HG03060 (cell line): Measurements from ENCODE around the gene BST2.

ENCODE experiments used
- ATAC-seq: cut with Tn5 transposase; IDR thresholded peaks from one replicate; pipeline ENCODE4 v1.9.1; 2021; ENCODE audit warnings: low read depth, moderate number of reproducible peaks; ENCODE audit not compliant: unreplicated experiment

The BST2 gene

DNA sequence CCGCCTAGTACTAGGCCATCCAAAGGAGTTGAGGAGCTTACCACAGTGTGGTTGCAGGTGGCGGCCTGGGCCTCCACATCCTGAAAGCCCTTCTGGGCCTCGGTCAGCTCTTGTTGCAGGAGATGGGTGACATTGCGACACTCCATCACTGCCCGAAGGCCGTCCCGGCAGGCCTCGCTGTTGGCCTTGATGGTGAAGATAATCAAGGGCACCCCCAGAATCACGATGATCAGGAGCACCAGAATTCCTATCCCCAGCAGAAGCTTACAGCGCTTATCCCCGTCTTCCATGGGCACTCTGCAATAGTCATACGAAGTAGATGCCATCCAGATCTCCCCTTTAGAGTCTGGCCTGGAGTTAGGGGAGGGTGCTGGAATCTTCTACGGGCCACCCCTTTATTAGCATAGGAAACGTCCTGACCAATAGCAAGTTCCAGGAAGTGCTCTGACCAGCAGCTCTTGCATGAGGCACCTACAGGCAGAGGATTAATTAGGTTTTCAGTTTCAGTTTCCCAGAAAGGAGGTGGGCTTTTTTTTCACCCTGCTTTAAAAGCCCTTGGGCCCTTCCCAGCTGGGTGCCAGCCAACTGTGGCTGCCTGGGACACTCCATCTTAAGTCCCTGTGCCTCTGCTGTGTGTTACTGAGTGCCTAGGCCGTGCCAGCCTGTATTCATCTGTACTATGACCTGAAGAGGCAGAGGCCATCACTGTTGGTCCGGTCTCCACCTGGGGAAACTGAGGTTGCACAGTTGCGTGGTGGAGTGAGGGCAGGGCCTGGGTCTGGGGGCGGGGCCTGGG, at the start of gene BST2:
TSS of gene BST2 (minus strand) at position 381 of the 796 bp plus-strand sequence. CDS start at position 326, 55 bp downstream.
- peak; percentile 61 for ATAC-seq

- no peak for ATAC-seq
Measured at GRCh38 chr19:17454576-17455071, 49.2 kb upstream of the BST2 start.

DNA sequence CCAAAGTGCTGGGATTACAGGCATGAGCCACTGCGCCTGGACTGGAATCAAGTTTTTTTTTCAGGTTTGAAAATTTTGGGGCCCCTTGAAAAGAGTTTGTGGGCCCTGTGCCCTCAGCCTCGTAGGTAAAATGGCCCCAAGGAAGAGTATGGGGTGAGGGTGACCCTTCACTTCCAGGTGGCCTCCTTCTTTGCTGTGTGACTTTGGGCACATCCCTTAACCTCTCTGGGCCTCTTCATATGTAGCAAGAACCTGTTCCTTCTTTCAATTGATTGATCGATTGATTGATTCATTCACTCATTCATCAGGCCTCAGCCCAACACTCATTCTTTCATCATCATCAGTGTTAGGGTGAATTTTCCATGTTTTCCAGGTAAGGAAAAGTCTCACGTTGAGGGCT, 46.4 kb upstream of the BST2 start:
- no peak for ATAC-seq

GRCh38 chr19:17450264-17451075, 45.0 kb upstream of the BST2 start:
- ATAC-seq = no peak

DNA sequence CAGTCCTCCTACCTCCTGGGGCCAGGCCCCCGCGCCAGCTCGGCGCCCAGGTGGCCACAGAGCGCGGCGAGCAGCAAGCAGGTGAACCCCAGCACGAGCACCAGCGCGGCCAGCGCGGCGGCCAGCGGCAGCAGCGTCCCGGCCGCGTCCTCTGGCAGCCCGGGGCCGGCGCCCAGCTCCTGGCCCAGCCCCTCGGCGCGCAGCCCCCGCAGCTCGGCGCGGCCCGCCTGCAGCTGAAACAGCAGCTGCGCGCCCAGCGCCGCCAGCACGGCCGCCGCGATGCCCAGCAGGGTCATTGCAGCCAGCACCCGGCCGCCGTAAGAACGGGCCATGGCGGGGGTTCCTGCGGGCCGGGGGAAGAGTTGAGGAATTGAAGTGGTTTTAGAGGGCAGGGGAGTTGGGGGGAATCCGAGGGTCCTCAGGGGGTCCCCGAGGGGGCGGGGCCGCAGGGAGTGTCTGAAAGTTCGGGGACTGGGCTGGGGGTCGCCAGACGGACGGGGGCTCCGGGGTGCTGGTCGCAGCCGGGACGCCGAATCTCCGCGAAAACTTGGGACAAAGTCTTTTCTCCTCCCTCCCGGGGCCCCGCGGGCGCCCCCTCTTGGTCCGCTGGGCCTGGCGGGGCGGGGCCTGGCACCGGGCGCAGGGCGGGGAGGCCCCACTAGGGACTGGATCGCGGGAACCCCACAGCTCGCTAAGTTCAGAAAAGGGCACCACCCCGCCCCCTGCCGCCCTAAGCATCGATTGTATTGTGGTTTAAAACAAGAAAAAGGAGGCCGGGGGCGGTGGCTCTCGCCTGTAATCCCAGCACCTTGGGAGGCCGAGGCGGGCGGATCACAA, 42.9 kb upstream of the BST2 start, which contains the start of gene TMEM221:
TSS of gene TMEM221 (minus strand) at position 538 of the 837 bp plus-strand sequence. CDS start at position 332, 206 bp downstream.
- no peak for ATAC-seq

DNA sequence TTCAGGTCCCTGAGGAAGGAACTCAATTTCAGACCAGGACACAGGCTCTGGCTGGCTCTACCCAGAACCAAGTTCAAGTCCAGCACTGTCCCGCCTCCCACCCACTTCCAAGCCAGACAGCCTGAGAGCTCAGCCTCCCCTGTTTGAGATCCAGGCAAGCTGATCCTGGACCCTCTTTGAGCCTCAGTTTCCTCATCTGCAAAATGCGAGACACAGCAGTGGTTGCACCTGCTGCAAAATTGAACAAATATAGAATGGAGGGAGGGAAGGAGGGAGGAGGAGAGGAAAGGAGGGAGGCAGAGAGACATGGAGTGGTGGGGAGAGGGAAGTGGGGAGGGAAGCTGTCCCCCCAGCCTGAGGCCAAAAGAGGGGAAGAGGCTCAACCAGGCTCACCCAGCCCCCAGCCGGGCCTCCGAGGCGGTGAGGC, 42.3 kb upstream of the BST2 start:
- no peak for ATAC-seq

- no peak for ATAC-seq
Measured at GRCh38 chr19:17445526-17446165, 40.2 kb upstream of the BST2 start.

GRCh38 chr19:17441241-17442021, 36.0 kb upstream of the BST2 start:
- no peak for ATAC-seq

DNA sequence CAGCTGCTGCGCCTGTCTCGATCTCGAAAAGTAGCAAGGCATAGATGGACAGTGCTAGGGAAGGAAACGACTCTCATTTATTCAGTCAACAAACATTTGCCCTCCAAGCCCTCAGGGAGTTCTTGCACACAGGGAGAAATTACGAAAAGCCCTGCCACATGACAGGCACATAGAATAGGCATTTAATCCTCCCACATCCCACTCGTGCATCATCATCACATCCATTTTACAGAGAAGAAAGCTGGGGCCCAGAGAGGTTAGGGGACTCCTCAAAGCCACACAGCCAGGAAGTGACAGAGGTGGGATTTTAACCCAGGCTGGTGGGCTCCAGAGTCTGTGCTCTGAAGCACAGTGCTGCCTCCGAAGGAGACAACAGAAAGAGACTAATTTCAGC, 31.4 kb upstream of the BST2 start:
- no peak for ATAC-seq

GRCh38 chr19:17436094-17436873, 30.9 kb upstream of the BST2 start:
- no peak for ATAC-seq

DNA sequence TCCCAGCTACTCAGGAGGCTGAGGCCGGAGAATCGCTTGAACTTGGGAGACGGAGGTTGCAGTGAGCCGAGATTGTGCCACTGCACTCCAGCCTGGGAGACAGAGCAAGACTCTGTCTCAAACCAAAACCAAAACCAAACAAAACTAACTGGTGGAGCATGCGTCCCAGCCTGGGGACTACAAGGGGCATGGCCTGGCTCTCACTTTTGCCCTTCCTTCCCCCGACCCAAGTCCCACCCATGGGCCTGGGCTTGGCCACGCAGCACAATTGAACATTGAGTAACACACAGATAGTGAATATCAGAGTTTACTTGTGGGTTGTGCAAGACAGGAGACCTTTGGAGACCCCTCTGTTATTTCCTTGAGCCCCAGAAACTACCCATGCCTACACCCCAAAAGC, 29.8 kb upstream of the BST2 start:
- no peak for ATAC-seq

- ATAC-seq = no peak
Measured at GRCh38 chr19:17431417-17431816, 26.0 kb upstream of the BST2 start.

DNA sequence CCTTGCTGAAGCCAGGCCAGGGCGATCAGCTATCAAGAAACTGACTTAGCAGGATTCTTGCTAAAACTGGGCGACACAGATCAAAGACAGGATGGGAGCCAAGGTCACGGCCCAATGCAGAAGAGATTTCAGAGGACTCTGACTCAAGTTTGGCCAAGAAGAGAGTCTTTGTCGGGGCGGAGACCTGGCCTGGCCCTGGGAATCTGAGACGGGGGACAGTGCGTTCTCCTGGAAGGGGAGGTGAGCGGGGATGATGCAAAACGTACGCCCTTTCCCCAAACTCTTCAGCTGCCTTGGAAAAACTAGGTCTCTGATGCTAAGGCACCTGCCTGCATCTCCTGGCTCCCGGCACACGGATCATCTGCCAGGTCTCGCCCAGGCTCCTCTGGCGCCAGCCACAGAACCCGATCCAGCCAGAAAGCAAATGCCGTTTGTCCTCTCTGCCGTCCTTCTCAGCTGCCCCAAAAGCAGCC, 24.2 kb upstream of the BST2 start:
- ATAC-seq = no peak

- no peak for ATAC-seq
Measured at GRCh38 chr19:17424743-17425365, 19.4 kb upstream of the BST2 start.

DNA sequence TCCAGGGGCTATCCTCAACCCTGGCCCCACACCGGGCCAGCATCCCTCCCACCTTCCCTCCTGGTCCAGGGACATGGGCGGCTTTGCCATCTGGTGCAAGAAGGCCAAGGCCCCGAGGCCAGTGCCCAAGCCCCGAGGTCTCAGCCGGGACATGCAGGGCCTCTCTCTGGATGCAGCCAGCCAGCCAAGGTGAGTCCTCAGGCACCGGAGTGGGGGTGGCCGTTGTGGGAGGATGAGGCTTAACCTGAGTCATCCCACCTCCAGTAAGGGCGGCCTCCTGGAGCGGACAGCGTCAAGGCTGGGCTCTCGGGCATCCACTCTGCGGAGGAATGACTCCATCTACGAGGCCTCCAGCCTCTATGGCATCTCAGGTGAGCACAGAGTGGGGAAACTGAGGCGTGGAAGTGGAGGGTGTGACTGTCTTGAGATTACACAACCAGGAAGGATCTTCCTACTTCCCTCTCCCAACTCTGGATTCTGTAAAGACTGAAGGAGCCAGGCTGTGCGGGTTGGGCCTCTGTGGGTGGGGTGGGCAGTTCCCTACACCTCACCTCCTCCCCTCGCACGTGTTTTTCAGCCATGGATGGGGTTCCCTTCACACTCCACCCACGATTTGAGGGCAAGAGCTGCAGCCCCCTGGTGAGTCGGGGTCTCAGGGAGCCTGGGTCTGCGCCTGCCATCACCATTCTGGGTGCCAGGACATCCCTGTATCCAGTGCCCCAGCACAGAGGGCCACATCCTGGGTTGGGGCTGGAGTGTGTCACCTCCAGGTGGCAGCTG, 18.2 kb upstream of the BST2 start:
- no peak for ATAC-seq

- no peak for ATAC-seq
Measured at GRCh38 chr19:17421942-17422341, 16.5 kb upstream of the BST2 start.

DNA sequence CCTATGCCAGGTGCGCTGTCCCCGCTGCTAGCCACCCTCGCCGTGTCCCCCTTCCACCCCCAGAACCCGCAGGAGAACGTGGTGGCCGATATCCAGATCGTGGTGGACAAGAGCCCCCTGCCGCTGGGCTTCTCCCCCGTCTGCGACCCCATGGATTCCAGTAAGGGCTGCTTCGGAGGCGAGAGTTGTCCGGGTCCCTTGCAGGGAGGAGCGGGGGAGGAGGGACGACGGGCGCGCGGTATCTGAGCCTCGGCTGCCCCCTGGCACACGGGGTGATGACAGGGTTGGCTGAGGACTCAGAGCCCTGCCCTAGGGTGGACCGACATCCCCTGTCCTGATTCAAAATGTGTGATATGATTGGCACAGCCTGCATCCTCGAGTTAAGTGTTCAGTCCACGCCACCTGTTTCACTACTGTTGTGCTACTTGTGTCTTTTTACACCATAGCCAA, 15.1 kb upstream of the BST2 start:
- ATAC-seq = no peak
